ENCODE results near the gene TRDN. TPM values are rescaled to one million over a fixed set of nuclear protein-coding genes. Genes with fewer than 3 reads are reported as not detected.
A peak's percentile ranks its signal among the peaks of the same experiment; 100 is the strongest.

The TRDN gene
- total RNA-seq, 1 experiment from 2014 or later: 10.4 TPM

- no peak overlapping the region for H3T11ph ChIP-seq (ENCODE audit: low read length)
- no peaks in the 10 kb centered on the region for H3K27me3 Mint-ChIP-seq (ENCODE audit: low read depth)
- H4K20me1 ChIP-seq (ENCODE audit: control insufficient read depth, insufficient read depth, insufficient read length): no peaks in the 10 kb centered on the region
- no CpG with 5 or more reads among the region's 3 CpGs for WGBS (ENCODE audit: extremely low coverage, insufficient read length, low lambda C conversion rate)
- no peak overlapping the region for H2AK5ac ChIP-seq (ENCODE audit: insufficient read length, low read length)
- no peaks in the 10 kb centered on the region for H3K27me3 ChIP-seq (ENCODE audit: insufficient read depth, low read length)
- no peaks in the 10 kb centered on the region for H3K9me3 ChIP-seq (ENCODE audit: control insufficient read depth, low read depth, low read length)
- H3K4me2 ChIP-seq (ENCODE audit: insufficient read depth, insufficient read length, low read length): no peak overlapping the region
- no peaks in the 10 kb centered on the region for H3K23me2 ChIP-seq (ENCODE audit: insufficient read length, low read depth, low read length, poor library complexity, severe bottlenecking)
- no peak overlapping the region for H2BK12ac ChIP-seq (ENCODE audit: insufficient read length, low read depth, low read length)
- H3K9me3 Mint-ChIP-seq: no peaks in the 10 kb centered on the region
- no peak overlapping the region for H3K27ac ChIP-seq (ENCODE audit: insufficient read length, low read depth, low read length)
- H3K36me3 Mint-ChIP-seq (ENCODE audit: insufficient read depth in 1 of 3, low read depth in 3 of 3): no peaks in the 10 kb centered on the region
- H3K23ac ChIP-seq (ENCODE audit: insufficient read length, low read depth, low read length): no peak overlapping the region
- no peak overlapping the region for H2BK120ac ChIP-seq (ENCODE audit: low read depth, low read length, poor library complexity, severe bottlenecking)
- H3K9ac ChIP-seq (ENCODE audit: extremely low read depth, insufficient read length, low read length): no peak overlapping the region
- H3K27ac Mint-ChIP-seq: peak overlapping the region in 1 of 3 experiments; percentile 42; a peak in 1 of 7 replicates
- H3K18ac ChIP-seq (ENCODE audit: insufficient read length, low read depth, low read length): no peak overlapping the region
- H3K4me1 Mint-ChIP-seq: peaks cover 0 to 4% of the 10 kb centered on the region in 2 experiments; a peak in 2 of 4 replicates
- H3K4ac ChIP-seq (ENCODE audit: low read depth, low read length): no peak overlapping the region
- no peak overlapping the region for H3K56ac ChIP-seq (ENCODE audit: insufficient read length, low read depth, low read length)
- H4K5ac ChIP-seq (ENCODE audit: insufficient read length, low read depth, low read length): no peak overlapping the region
- H3K14ac ChIP-seq (ENCODE audit: insufficient read depth, low read length): no peak overlapping the region
- H3K4me3 Mint-ChIP-seq: no peak overlapping the region
- no peak overlapping the region for H2AFZ ChIP-seq (ENCODE audit: low read length)
- no peak overlapping the region for H2BK15ac ChIP-seq (ENCODE audit: low read depth, low read length)
- no peaks in the 10 kb centered on the region for H3K79me2 ChIP-seq (ENCODE audit: insufficient read depth, low read length)
- no peak overlapping the region for H2BK20ac ChIP-seq (ENCODE audit: low read depth, low read length, poor library complexity, severe bottlenecking)
- H4K91ac ChIP-seq (ENCODE audit: insufficient read length, low read depth, low read length): no peak overlapping the region
- H3K4me1 ChIP-seq (ENCODE audit: insufficient read depth, low read length): no peaks in the 10 kb centered on the region
- no peak overlapping the region for H4K8ac ChIP-seq (replicated peaks; ENCODE audit: insufficient read length, low read depth, low read length)
- DNase-seq: no peak
- TF ChIP-seq, protein P1, sequence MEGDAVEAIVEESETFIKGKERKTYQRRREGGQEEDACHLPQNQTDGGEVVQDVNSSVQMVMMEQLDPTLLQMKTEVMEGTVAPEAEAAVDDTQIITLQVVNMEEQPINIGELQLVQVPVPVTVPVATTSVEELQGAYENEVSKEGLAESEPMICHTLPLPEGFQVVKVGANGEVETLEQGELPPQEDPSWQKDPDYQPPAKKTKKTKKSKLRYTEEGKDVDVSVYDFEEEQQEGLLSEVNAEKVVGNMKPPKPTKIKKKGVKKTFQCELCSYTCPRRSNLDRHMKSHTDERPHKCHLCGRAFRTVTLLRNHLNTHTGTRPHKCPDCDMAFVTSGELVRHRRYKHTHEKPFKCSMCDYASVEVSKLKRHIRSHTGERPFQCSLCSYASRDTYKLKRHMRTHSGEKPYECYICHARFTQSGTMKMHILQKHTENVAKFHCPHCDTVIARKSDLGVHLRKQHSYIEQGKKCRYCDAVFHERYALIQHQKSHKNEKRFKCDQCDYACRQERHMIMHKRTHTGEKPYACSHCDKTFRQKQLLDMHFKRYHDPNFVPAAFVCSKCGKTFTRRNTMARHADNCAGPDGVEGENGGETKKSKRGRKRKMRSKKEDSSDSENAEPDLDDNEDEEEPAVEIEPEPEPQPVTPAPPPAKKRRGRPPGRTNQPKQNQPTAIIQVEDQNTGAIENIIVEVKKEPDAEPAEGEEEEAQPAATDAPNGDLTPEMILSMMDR (conservative IDR thresholded peaks at IDR 0.05): no peak
- no peak overlapping the region for H2BK5ac ChIP-seq (ENCODE audit: insufficient read length, low read length)
- H3K79me1 ChIP-seq (ENCODE audit: insufficient read depth, low read depth, low read length, poor library complexity, severe bottlenecking): no peaks in the 10 kb centered on the region
These were observed 284.5 kb downstream of the TRDN start for GRCh38 chr6:123352279-123352678.
